Panc1 (cell line): ENCODE results near the gene CSNK2A1. TPM values are rescaled to one million over a fixed set of nuclear protein-coding genes. Genes with fewer than 3 reads are reported as not detected.

Experiments used
- ATAC-seq: fragments of 200-7000 bp; cut with Tn5 transposase; 2 replicates; pipeline ENCODE4 v1.9.1; 2020; ENCODE audit warnings: mild to moderate bottlenecking, moderate library complexity
- BruUV-seq: library from RNA; stranded (reverse); fragments of 400-500 nt; replicated peaks from 2 replicates; lab custom pipeline; 2021; lab: Mats Ljungman, UMichigan
- CTCF ChIA-PET: fragments of 300-600 bp; sonication (Branson Sonifier 250); formaldehyde crosslinking; loops from one replicate; lab custom pipeline; 2022; ENCODE audit warnings: antibody characterized with exemption; lab: Charles Lee
- POLR2A ChIA-PET: fragments of 300-600 bp; sonication (Branson Sonifier 250); formaldehyde crosslinking; loops from one replicate; lab custom pipeline; 2022; ENCODE audit warnings: antibody characterized with exemption; lab: Charles Lee
- DNase-seq: peaks from one replicate; pipeline ENCODE4 v3.0.0-alpha.2; 2010; ENCODE audit warnings: low read depth, low spot score
- H3K27ac ChIP-seq: 2 replicates; pipeline ENCODE4 v1.5.1; 2011; ENCODE audit warnings: mild to moderate bottlenecking, low read length, inconsistent platforms
- H3K27me3 ChIP-seq: fragments of 200-500 bp; sonication (Bioruptor generic); 2 replicates; pipeline ENCODE4 v1.6.0; 2014; ENCODE audit warnings: low read length, inconsistent platforms; ENCODE audit not compliant: control insufficient read depth, insufficient read depth
- H3K36me3 ChIP-seq: fragments of 200-500 bp; sonication (Bioruptor generic); 2 replicates; pipeline ENCODE4 v1.5.1; 2014; ENCODE audit warnings: inconsistent platforms, mild to moderate bottlenecking, low read length, moderate library complexity; ENCODE audit not compliant: control insufficient read depth, insufficient read depth
- H3K4me1 ChIP-seq: 2 replicates; pipeline ENCODE4 v1.5.1; 2011; ENCODE audit warnings: inconsistent platforms, mild to moderate bottlenecking, low read length, moderate library complexity; ENCODE audit not compliant: control insufficient read depth, insufficient read depth
- H3K4me3 ChIP-seq, 2 experiments: 2 replicates each; pipeline ENCODE4 v1.5.1; 2011 to 2012; ENCODE audit warnings: low read depth in 2 of 2, low read length in 2 of 2, mild to moderate bottlenecking in 2 of 2, inconsistent platforms in 1 of 2, moderate library complexity in 1 of 2
- H3K9me3 ChIP-seq: fragments of 200-500 bp; sonication (Bioruptor generic); 2 replicates; pipeline ENCODE4 v1.5.1; 2014; ENCODE audit warnings: low read depth, mild to moderate bottlenecking, inconsistent platforms, low read length, moderate library complexity; ENCODE audit not compliant: control insufficient read depth, insufficient read depth
- CTCF ChIP-seq: fragments of 450-650 bp; IDR thresholded peaks from 2 replicates; pipeline ENCODE4 v1.5.1; 2017; ENCODE audit warnings: mild to moderate bottlenecking
- POLR2AphosphoS5 ChIP-seq: IDR thresholded peaks from 2 replicates; pipeline ENCODE4 v1.6.1; 2012; ENCODE audit warnings: mild to moderate bottlenecking, low read depth, low read length, moderate library complexity
- REST ChIP-seq, 2 experiments: IDR thresholded peaks; 2 replicates each; pipeline ENCODE4 v1.6.1; 2011 to 2012; ENCODE audit warnings: low read depth in 2 of 2, control low read depth in 1 of 2, low read length in 1 of 2, mild to moderate bottlenecking in 1 of 2, moderate library complexity in 1 of 2; ENCODE audit not compliant: insufficient read depth in 1 of 2
- SIN3A ChIP-seq: IDR thresholded peaks from 2 replicates; pipeline ENCODE4 v1.6.1; 2012; ENCODE audit warnings: low read depth, mild to moderate bottlenecking, low read length, moderate library complexity, borderline replicate concordance; ENCODE audit not compliant: insufficient read depth
- TCF7L2 ChIP-seq: IDR thresholded peaks from 2 replicates; pipeline ENCODE4 v1.6.1; 2011; ENCODE audit warnings: mild to moderate bottlenecking, low read depth, low read length, inconsistent platforms
- in situ Hi-C: cut with HindIII; loops from 2 replicates; pipeline ENCODE4 v1.10.0; 2016; ENCODE audit warnings: low sequenced_read_pairs, low pct_unique_long_range_greater_than_20kb
- intact Hi-C: fragments of 100-400 bp; cut with micrococcal nuclease; formaldehyde crosslinking; loops from one replicate; pipeline ENCODE4 v1.10.0; 2022; ENCODE audit not compliant: unreplicated experiment
- total RNA-seq: library from RNA; stranded (reverse); gene quantifications from one replicate; pipeline ENCODE4 v1.2.1, GENCODE V29; 2021; ENCODE audit not compliant: unreplicated experiment

Gene CSNK2A1
- total RNA-seq, 1 experiment from 2014 or later = 191 TPM

- ChIA-PET CTCF (no interaction called here), POLR2A (no interaction called here)
- in situ Hi-C loops (no loop called here), intact Hi-C loops (no loop called here)
- H3K4me1 ChIP-seq = no peaks in the 10 kb centered on the region
- H3K27ac ChIP-seq = no peak overlapping the region
- no peaks in the 10 kb centered on the region for H3K36me3 ChIP-seq
- H3K27me3 ChIP-seq = no peaks in the 10 kb centered on the region
- H3K9me3 ChIP-seq = no peaks in the 10 kb centered on the region
- DNase-seq (no peak), ATAC-seq (no peak)
- H3K4me3 ChIP-seq = no peak overlapping the region
- TF ChIP-seq SIN3A = no peak
- TF ChIP-seq CTCF = no peak
- TF ChIP-seq POLR2AphosphoS5 = no peak
- TF ChIP-seq REST (IDR thresholded peaks at IDR 0.05; ENCODE audit: insufficient read depth in 1 of 2, low read depth in 2 of 2, low read length in 1 of 2) = no peak
- TF ChIP-seq TCF7L2 = no peak
- BruUV-seq = no TSS peak
Observed at GRCh38 chr20:469746-470490, 73.7 kb downstream of the CSNK2A1 start.

- POLR2A ChIA-PET = no interaction called here
- intact Hi-C loops (no loop called here), in situ Hi-C loops (no loop called here)
- no TSS peak for BruUV-seq
- no peak for ATAC-seq
- Histone ChIP-seq H3K36me3 (no peaks in the 10 kb centered on the region), H3K27me3 (no peaks in the 10 kb centered on the region), H3K9me3 (no peaks in the 10 kb centered on the region), H3K4me3 (no peak overlapping the region), H3K4me1 (peaks cover 5% of the 10 kb centered on the region; the same call in 1 of the 2 replicates), H3K27ac (no peak overlapping the region)
- DNase-seq = no peak
- CTCF ChIA-PET = no interaction called here
- no peak for TF ChIP-seq TCF7L2
Observed at GRCh38 chr20:467755-468154, 75.8 kb downstream of the CSNK2A1 start.
